Mesodermal cell (in vitro differentiated cells): ENCODE results near the gene KRTAP9-4. TPM values are rescaled to one million over a fixed set of nuclear protein-coding genes. Genes with fewer than 3 reads are reported as not detected.
"Not testable (repeated sequence)": the region's sequence is repeated elsewhere in the genome, so short reads cannot be mapped to it uniquely, and the experiment has no call there.

Source experiments
- H3K27ac ChIP-seq: 2 replicates; pipeline ENCODE4 v1.7.0; 2013; ENCODE audit warnings: mild to moderate bottlenecking, low read depth, low read length, moderate library complexity; ENCODE audit not compliant: severe bottlenecking
- H3K36me3 ChIP-seq: 2 replicates; pipeline ENCODE4 v1.7.1; 2013; ENCODE audit warnings: mild to moderate bottlenecking, low read length, moderate library complexity; ENCODE audit not compliant: control insufficient read depth, insufficient read depth
- H3K4me1 ChIP-seq: one replicate; pipeline ENCODE4 v1.7.1; 2013; ENCODE audit warnings: mild to moderate bottlenecking, low read length; ENCODE audit not compliant: insufficient read depth, control insufficient read depth, poor library complexity, severe bottlenecking
- H3K4me3 ChIP-seq: 2 replicates; pipeline ENCODE4 v1.7.0; 2013; ENCODE audit warnings: low read length, control low read depth, mild to moderate bottlenecking; ENCODE audit not compliant: insufficient read depth, poor library complexity, severe bottlenecking; ENCODE audit errors: extremely low read depth
- H3K9me3 ChIP-seq: 2 replicates; pipeline ENCODE4 v1.7.1; 2013; ENCODE audit warnings: mild to moderate bottlenecking, low read length, moderate library complexity; ENCODE audit not compliant: control insufficient read depth
- WGBS, 2 experiments: methylation state at CpG; one replicate each; pipeline ENCODE4 v1.1.5; 2013; ENCODE audit warnings: missing lambda C conversion rate in 2 of 2; ENCODE audit not compliant: insufficient coverage in 2 of 2; 5-methylcytosine and 5-hydroxymethylcytosine counted together
- polyA plus RNA-seq, 2 experiments: library from polyadenylated mRNA; stranded (reverse); fragments of 50-300 nt; gene quantifications; one replicate each; pipeline ENCODE4 v1.2.3, GENCODE V29; 2013

Gene KRTAP9-4
- not detected for polyA plus RNA-seq (2013, experiment 1 of 2)
- polyA plus RNA-seq (2013, experiment 2 of 2) = not detected

- not testable (repeated sequence) for H3K9me3 ChIP-seq, H3K4me3 ChIP-seq, H3K4me1 ChIP-seq, H3K27ac ChIP-seq, H3K36me3 ChIP-seq
- WGBS, 2 experiments = 86% methylated on average over 1 of the region's 2 CpGs; no CpG with 5 or more reads in 1 of the 2 experiments
These were observed at the start of gene KRTAP9-4 for GRCh38 chr17:41249637-41250240. Gene KRTAP9-4, plus strand, starts transcription at chr17:41249687. Its CDS starts 34 bp downstream, at chr17:41249721.

GRCh38 chr17:41211845-41212466, 37.5 kb upstream of the KRTAP9-4 start:
- Histone ChIP-seq H3K9me3 (no peaks in the 10 kb centered on the region), H3K27ac (no peak overlapping the region), H3K4me1 (no peaks in the 10 kb centered on the region), H3K36me3 (no peaks in the 10 kb centered on the region), H3K4me3 (no peak overlapping the region)
- WGBS, 2 experiments = 88 to 90% methylated on average over 1 of the region's 1 CpG

- Histone ChIP-seq H3K9me3 (no peaks in the 10 kb centered on the region), H3K4me1 (no peaks in the 10 kb centered on the region), H3K27ac (no peak overlapping the region), H3K36me3 (no peaks in the 10 kb centered on the region), H3K4me3 (no peak overlapping the region)
- 90 to 91% methylated on average over 5 to 7 of the region's 7 CpGs for WGBS, 2 experiments
These were observed 36.8 kb upstream of the KRTAP9-4 start for GRCh38 chr17:41212524-41213169.

GRCh38 chr17:41215681-41216080, 33.8 kb upstream of the KRTAP9-4 start:
- H3K27ac ChIP-seq = no peak overlapping the region
- no peaks in the 10 kb centered on the region for H3K36me3 ChIP-seq
- H3K4me3 ChIP-seq = no peak overlapping the region
- WGBS, 2 experiments = no CpG with 5 or more reads among the region's 1 CpG
- no peaks in the 10 kb centered on the region for H3K4me1 ChIP-seq
- no peaks in the 10 kb centered on the region for H3K9me3 ChIP-seq

GRCh38 chr17:41223821-41224220, 25.7 kb upstream of the KRTAP9-4 start:
- Histone ChIP-seq H3K9me3 (no peaks in the 10 kb centered on the region), H3K4me3 (no peak overlapping the region), H3K4me1 (no peaks in the 10 kb centered on the region), H3K36me3 (no peaks in the 10 kb centered on the region), H3K27ac (no peak overlapping the region)
- 67% methylated on average over 1 of the region's 2 CpGs; no CpG with 5 or more reads in 1 of the 2 experiments for WGBS, 2 experiments

- no peak overlapping the region for H3K4me3 ChIP-seq
- no peaks in the 10 kb centered on the region for H3K36me3 ChIP-seq
- H3K27ac ChIP-seq = no peak overlapping the region
- H3K9me3 ChIP-seq = no peaks in the 10 kb centered on the region
- 79 to 80% methylated on average over 2 to 3 of the region's 6 CpGs for WGBS, 2 experiments
- H3K4me1 ChIP-seq = no peaks in the 10 kb centered on the region
These were observed 23.4 kb upstream of the KRTAP9-4 start for GRCh38 chr17:41226051-41226450.

- H3K36me3 ChIP-seq, H3K4me1 ChIP-seq, H3K4me3 ChIP-seq, H3K9me3 ChIP-seq, H3K27ac ChIP-seq: not testable (repeated sequence)
- WGBS, 2 experiments = 63 to 84% methylated on average over 2 of the region's 4 CpGs
These were observed 22.8 kb upstream of the KRTAP9-4 start, which contains the start of gene KRTAP9-2 for GRCh38 chr17:41226598-41227095. Gene KRTAP9-2, plus strand, starts transcription at chr17:41226648. Its CDS starts 7 bp downstream, at chr17:41226655.

GRCh38 chr17:41230094-41230493, 19.4 kb upstream of the KRTAP9-4 start:
- no peaks in the 10 kb centered on the region for H3K9me3 ChIP-seq
- H3K27ac ChIP-seq = no peak overlapping the region
- H3K4me3 ChIP-seq = no peak overlapping the region
- H3K4me1 ChIP-seq = no peaks in the 10 kb centered on the region
- H3K36me3 ChIP-seq = no peaks in the 10 kb centered on the region

- 87% methylated on average over 6 of the region's 6 CpGs for WGBS, 2 experiments
These were observed 17.8 kb upstream of the KRTAP9-4 start for GRCh38 chr17:41231731-41232130.

GRCh38 chr17:41232399-41233105, 16.9 kb upstream of the KRTAP9-4 start, which contains the start of gene KRTAP9-3:
Gene KRTAP9-3, plus strand, starts transcription at chr17:41232449. Its CDS starts 53 bp downstream, at chr17:41232502.
- H3K36me3 ChIP-seq, H3K4me3 ChIP-seq, H3K4me1 ChIP-seq, H3K27ac ChIP-seq, H3K9me3 ChIP-seq: not testable (repeated sequence)
- WGBS, 2 experiments = 86 to 93% methylated on average over 1 of the region's 1 CpG

More at GRCh38 chr17:41231731-41232130, 17.8 kb upstream of the KRTAP9-4 start:
- H3K9me3 ChIP-seq = no peaks in the 10 kb centered on the region
- H3K27ac ChIP-seq = no peak overlapping the region
- H3K36me3 ChIP-seq = no peaks in the 10 kb centered on the region
- H3K4me3 ChIP-seq = no peak overlapping the region
- no peaks in the 10 kb centered on the region for H3K4me1 ChIP-seq
